GM12878 (cell line): ENCODE data around the gene YBX2. TPM values are rescaled to one million over a fixed set of nuclear protein-coding genes. Genes with fewer than 3 reads are reported as not detected.

Experiments used
- ATAC-seq: fragments of 200-7000 bp; cut with Tn5 transposase; 3 replicates; pipeline ENCODE4 v1.9.1; 2020; ENCODE audit warnings: mild to moderate bottlenecking, moderate library complexity
- BruUV-seq: library from RNA; stranded (reverse); fragments of 400-500 nt; replicated peaks from 2 replicates; lab custom pipeline; 2021; lab: Mats Ljungman, UMichigan
- CTCF ChIA-PET: fragments of 300-600 bp; sonication (Branson Sonifier 250); formaldehyde crosslinking; extraction: SDS; loops from one replicate; lab custom pipeline; 2021; ENCODE audit warnings: inconsistent platforms; lab: Yijun Ruan, JAX
- POLR2A ChIA-PET: fragments of 350-600 bp; formaldehyde crosslinking; extraction: SDS; loops from one replicate; lab custom pipeline; 2021; ENCODE audit warnings: inconsistent platforms; lab: Charles Lee
- RAD21 ChIA-PET: fragments of 300-600 bp; sonication (Branson Sonifier 250); formaldehyde crosslinking; loops from one replicate; lab custom pipeline; 2023; ENCODE audit warnings: antibody characterized with exemption; ENCODE audit not compliant: unreplicated experiment; lab: Charles Lee
- SMC1A ChIA-PET: fragments of 300-600 bp; sonication (Branson Sonifier 250); formaldehyde crosslinking; loops from one replicate; lab custom pipeline; 2023; ENCODE audit not compliant: unreplicated experiment, uncharacterized antibody; lab: Charles Lee
- DNase-seq: peaks from one replicate; pipeline ENCODE4 v3.0.0-alpha.2; 2011; ENCODE audit warnings: low read depth, low spot score
- FAIRE-seq: peaks from 3 replicates; lab custom pipeline; 2011; peaks lifted over from hg19 to GRCh38; lab: Jason Lieb, UNC
- H2AFZ ChIP-seq: 2 replicates; pipeline ENCODE4 v1.6.0; 2011; ENCODE audit warnings: low read depth, low read length, control low read depth; ENCODE audit not compliant: control insufficient read depth
- H3K27ac ChIP-seq: 2 replicates; pipeline ENCODE4 v1.5.1; 2011; ENCODE audit warnings: control low read depth; ENCODE audit not compliant: control insufficient read depth, insufficient read depth
- H3K27me3 ChIP-seq, 2 experiments: replicated peaks in 1 of 2; 2 replicates each; pipeline versions ENCODE4 v1.6.0 to v1.6.1; 2011; ENCODE audit warnings: low read length in 1 of 2; ENCODE audit not compliant: control insufficient read depth in 2 of 2, insufficient read depth in 2 of 2
- H3K36me3 ChIP-seq, 2 experiments: 2 replicates each; pipeline ENCODE4 v1.5.1; 2011; ENCODE audit warnings: low read length in 1 of 2; ENCODE audit not compliant: control insufficient read depth in 2 of 2, insufficient read depth in 2 of 2
- H3K4me1 ChIP-seq: 2 replicates; pipeline ENCODE4 v1.6.1; 2011; ENCODE audit warnings: mild to moderate bottlenecking, low read length, moderate library complexity, mixed read lengths; ENCODE audit not compliant: control insufficient read depth, insufficient read depth
- H3K4me2 ChIP-seq: 2 replicates; pipeline ENCODE4 v1.6.0; 2011; ENCODE audit warnings: control low read depth; ENCODE audit not compliant: control insufficient read depth, insufficient read depth
- H3K4me3 ChIP-seq: fragments of 200-600 bp; sonication (generic); 2 replicates; pipeline ENCODE4 v1.5.1; 2016
- H3K79me2 ChIP-seq: 2 replicates; pipeline ENCODE4 v1.6.0; 2011; ENCODE audit warnings: low read length; ENCODE audit not compliant: control insufficient read depth, insufficient read depth
- H3K9ac ChIP-seq: 2 replicates; pipeline ENCODE4 v1.8.0; 2011; ENCODE audit warnings: low read length, control low read depth, mixed read lengths; ENCODE audit not compliant: control insufficient read depth, insufficient read depth
- H3K9me3 ChIP-seq: replicated peaks from 3 replicates; pipeline ENCODE4 v1.5.1; 2011; ENCODE audit warnings: mild to moderate bottlenecking, low read length; ENCODE audit not compliant: control insufficient read depth, insufficient read depth
- H4K20me1 ChIP-seq: 2 replicates; pipeline ENCODE4 v1.6.0; 2011; ENCODE audit not compliant: control insufficient read depth, insufficient read depth
- CBFB ChIP-seq: IDR thresholded peaks from 2 replicates; pipeline ENCODE4 v1.6.1; 2016; ENCODE audit warnings: antibody characterized with exemption, low read depth
- IKZF1 ChIP-seq: fragments of 450-650 bp; conservative IDR thresholded peaks from 2 replicates; pipeline ENCODE4 v1.6.1; 2017; ENCODE audit warnings: antibody characterized with exemption, mild to moderate bottlenecking
- LARP7 ChIP-seq: fragments of 450-650 bp; IDR thresholded peaks from 2 replicates; pipeline ENCODE4 v1.6.1; 2017; ENCODE audit warnings: mild to moderate bottlenecking
- POLR2A ChIP-seq: IDR thresholded peaks from 2 replicates; pipeline ENCODE4 v1.6.1; 2011; ENCODE audit warnings: low read depth, mild to moderate bottlenecking, low read length
- POU2F2 ChIP-seq: IDR thresholded peaks from 3 replicates; pipeline ENCODE4 v1.6.1; 2011; ENCODE audit warnings: low read depth, mild to moderate bottlenecking, low read length, borderline replicate concordance
- RAD51 ChIP-seq: fragments of 450-650 bp; IDR thresholded peaks from 2 replicates; pipeline ENCODE4 v1.6.1; 2016; ENCODE audit warnings: moderate library complexity, mild to moderate bottlenecking, inconsistent platforms
- WGBS: methylation state at CpG from one replicate; pipeline ENCODE4 v1.1.6; 2016; ENCODE audit warnings: low lambda C conversion rate; ENCODE audit not compliant: insufficient replicate concordance, insufficient coverage; ENCODE audit errors: missing lambda C conversion rate; 5-methylcytosine and 5-hydroxymethylcytosine counted together
- in situ Hi-C: fragments of 300-500 bp; cut with MboI; formaldehyde crosslinking; loops from 9 replicates; pipeline ENCODE4 v1.14.3; 2018; ENCODE audit warnings: mixed read lengths
- intact Hi-C: fragments of 100-400 bp; cut with micrococcal nuclease; formaldehyde crosslinking; loops from one replicate; pipeline ENCODE4 v1.14.2; 2022; ENCODE audit not compliant: unreplicated experiment
- polyA plus RNA-seq, 11 experiments: library from polyadenylated mRNA; depleted of rRNA in 4 of 11; unstranded in 6 of 11; stranded (reverse) in 5 of 11; fragments of >200 nt; fragmentation: Nextera tagmentation in 4 of 11; fragmentation: Illumina TruSeq in 1 of 11; extraction: Ambion mirVana in 4 of 11; extraction: Trizol in 1 of 11; gene quantifications; 1 replicate in 1 of 11; 2 replicates in 10 of 11; pipeline versions ENCODE4 v1.2.1 to v1.2.3, GENCODE V29; 2011 to 2016; ENCODE audit warnings: inconsistent platforms in 2 of 11, missing spikeins in 2 of 11, low read depth in 1 of 11
- total RNA-seq, 4 experiments: library from RNA; depleted of rRNA in 3 of 4; stranded (reverse); fragments of >200 nt in 3 of 4; fragmentation: Illumina TruSeq in 1 of 4; extraction: Trizol in 1 of 4; gene quantifications; 2 replicates each; pipeline versions ENCODE4 v1.2.1 to v1.2.3, GENCODE V29; 2013 to 2021
- TF ChIP-seq, protein P1 (sequence below): fragments of 450-650 bp; IDR thresholded peaks from 2 replicates; pipeline ENCODE4 v1.6.1; 2017; ENCODE audit warnings: low read depth, mild to moderate bottlenecking, moderate library complexity
- TF ChIP-seq, protein P2 (sequence below): fragments of 450-650 bp; IDR thresholded peaks from 2 replicates; pipeline ENCODE4 v1.6.1; 2016; ENCODE audit warnings: mild to moderate bottlenecking
- TF ChIP-seq, protein P3 (sequence below): IDR thresholded peaks from 2 replicates; pipeline ENCODE4 v1.6.1; 2012; ENCODE audit warnings: low read length, inconsistent platforms

YBX2 gene
- total and polyA plus RNA-seq, 10 of the 15 experiments (the other 5 are each of a cell fraction or from before 2014, with no cell fraction given): not detected

DNA sequence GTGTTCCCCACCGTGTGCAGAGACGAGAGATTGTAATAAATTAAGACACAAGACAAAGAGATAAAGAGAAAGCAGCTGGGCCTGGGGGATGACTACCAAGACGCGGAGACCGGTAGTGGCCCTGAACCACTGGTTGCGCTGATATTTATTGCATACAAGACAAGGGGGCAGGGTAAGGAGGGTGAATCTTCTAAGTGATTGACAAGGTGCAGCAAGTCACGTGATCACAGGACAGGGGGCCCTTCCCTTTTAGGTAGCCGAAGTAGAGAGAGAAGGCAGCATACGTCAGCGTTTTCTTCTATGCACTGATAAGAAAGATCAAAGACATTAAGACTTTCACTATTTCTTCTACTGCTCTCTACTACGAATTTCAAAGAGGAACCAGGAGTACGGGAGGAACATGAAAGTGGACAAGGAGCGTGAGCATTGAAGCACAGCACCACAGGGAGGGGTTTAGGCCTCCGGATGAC, 38.2 kb upstream of the YBX2 start (continued):
- TF ChIP-seq, protein P1, sequence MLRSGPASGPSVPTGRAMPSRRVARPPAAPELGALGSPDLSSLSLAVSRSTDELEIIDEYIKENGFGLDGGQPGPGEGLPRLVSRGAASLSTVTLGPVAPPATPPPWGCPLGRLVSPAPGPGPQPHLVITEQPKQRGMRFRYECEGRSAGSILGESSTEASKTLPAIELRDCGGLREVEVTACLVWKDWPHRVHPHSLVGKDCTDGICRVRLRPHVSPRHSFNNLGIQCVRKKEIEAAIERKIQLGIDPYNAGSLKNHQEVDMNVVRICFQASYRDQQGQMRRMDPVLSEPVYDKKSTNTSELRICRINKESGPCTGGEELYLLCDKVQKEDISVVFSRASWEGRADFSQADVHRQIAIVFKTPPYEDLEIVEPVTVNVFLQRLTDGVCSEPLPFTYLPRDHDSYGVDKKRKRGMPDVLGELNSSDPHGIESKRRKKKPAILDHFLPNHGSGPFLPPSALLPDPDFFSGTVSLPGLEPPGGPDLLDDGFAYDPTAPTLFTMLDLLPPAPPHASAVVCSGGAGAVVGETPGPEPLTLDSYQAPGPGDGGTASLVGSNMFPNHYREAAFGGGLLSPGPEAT: peak; percentile 46; the same call in 1 of the 2 replicates
- TF ChIP-seq CBFB (0 out of 2 replicates have a peak, but pooled peaks have one; percentile 32), POLR2A (peak; percentile 59; the same call in 1 of the 2 replicates), IKZF1 (peak; percentile 42), POU2F2 (peak; percentile 49; the same call in 2 of the 3 replicates), RAD51 (peak; percentile 99)
- TF ChIP-seq, protein P2, sequence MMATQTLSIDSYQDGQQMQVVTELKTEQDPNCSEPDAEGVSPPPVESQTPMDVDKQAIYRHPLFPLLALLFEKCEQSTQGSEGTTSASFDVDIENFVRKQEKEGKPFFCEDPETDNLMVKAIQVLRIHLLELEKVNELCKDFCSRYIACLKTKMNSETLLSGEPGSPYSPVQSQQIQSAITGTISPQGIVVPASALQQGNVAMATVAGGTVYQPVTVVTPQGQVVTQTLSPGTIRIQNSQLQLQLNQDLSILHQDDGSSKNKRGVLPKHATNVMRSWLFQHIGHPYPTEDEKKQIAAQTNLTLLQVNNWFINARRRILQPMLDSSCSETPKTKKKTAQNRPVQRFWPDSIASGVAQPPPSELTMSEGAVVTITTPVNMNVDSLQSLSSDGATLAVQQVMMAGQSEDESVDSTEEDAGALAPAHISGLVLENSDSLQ: peak; percentile 96
- TF ChIP-seq, all 136 proteins: peak for 21; not testable (repeated sequence) for 115

DNA sequence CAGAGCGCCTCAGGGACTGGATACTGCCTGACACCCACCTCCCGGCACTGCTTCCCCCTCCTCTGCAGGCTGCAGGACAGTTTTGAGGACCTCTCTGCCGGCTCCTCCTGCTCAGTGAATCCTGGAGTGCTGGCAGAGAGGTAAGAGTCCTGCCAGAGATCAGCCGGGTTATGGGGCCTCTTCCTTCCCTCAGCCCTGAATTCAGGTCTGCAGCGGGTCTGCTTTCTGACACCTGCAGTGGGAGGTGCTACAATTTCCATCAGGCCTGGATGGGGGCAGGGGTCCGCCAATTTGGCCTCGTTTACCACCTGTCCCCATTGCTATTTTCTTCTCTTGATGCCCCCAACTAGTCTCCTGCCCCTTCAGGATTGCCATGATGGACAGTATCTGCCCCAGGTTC, 37.7 kb upstream of the YBX2 start:
- SMC1A ChIA-PET: interaction anchor here (1.5 kb wide), 1 partner anchor 24 kb away, joined by 3 read pairs; no protein-coding TSS in a partner anchor
- H3K9me3 ChIP-seq: no peaks in the 10 kb centered on the region
- POLR2A ChIA-PET: no interaction called here
- no peaks in the 10 kb centered on the region for H3K36me3 ChIP-seq
- no peak for DNase-seq
- CTCF ChIA-PET: interaction anchor here (1.4 kb wide), 1 partner anchor 228 kb away, joined by 3 read pairs; no protein-coding TSS in a partner anchor
- in situ Hi-C loops: no loop called here
- peaks cover 28% of the 10 kb centered on the region for H3K79me2 ChIP-seq
- peak overlapping the region; percentile 11 for H2AFZ ChIP-seq
- TF ChIP-seq, protein P3, sequence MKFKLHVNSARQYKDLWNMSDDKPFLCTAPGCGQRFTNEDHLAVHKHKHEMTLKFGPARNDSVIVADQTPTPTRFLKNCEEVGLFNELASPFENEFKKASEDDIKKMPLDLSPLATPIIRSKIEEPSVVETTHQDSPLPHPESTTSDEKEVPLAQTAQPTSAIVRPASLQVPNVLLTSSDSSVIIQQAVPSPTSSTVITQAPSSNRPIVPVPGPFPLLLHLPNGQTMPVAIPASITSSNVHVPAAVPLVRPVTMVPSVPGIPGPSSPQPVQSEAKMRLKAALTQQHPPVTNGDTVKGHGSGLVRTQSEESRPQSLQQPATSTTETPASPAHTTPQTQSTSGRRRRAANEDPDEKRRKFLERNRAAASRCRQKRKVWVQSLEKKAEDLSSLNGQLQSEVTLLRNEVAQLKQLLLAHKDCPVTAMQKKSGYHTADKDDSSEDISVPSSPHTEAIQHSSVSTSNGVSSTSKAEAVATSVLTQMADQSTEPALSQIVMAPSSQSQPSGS: no peak
- TF ChIP-seq LARP7: peak; percentile 47; the same call in 1 of the 2 replicates
- no peak for TF ChIP-seq CBFB
- intact Hi-C loops: no loop called here
- peak overlapping the region; percentile 85 for H3K4me2 ChIP-seq
- H3K4me3 ChIP-seq: peak overlapping the region; percentile 54; the same call in 1 of the 2 replicates
- no peaks in the 10 kb centered on the region for H4K20me1 ChIP-seq
- WGBS: 33% methylated on average over 7 of the region's 7 CpGs
- RAD21 ChIA-PET: no interaction called here
- peak overlapping the region; percentile 79 for H3K27ac ChIP-seq
- H3K9ac ChIP-seq: peak overlapping the region; percentile 48
- BruUV-seq: TSS peak; percentile 90
- ATAC-seq: no peak
- no peak for FAIRE-seq
- H3K27me3 ChIP-seq: no peaks in the 10 kb centered on the region
- peaks cover 41% of the 10 kb centered on the region for H3K4me1 ChIP-seq
